GM20000 (cell line): ENCODE data around the gene RASA3.

Experiments used
- DNase-seq: peaks from one replicate; pipeline ENCODE4 v3.0.0; 2012; ENCODE audit warnings: low spot score
- CTCF ChIP-seq: IDR thresholded peaks from 2 replicates; pipeline ENCODE4 v1.5.1; 2012; ENCODE audit warnings: mild to moderate bottlenecking, control low read depth; ENCODE audit errors: extremely low read depth, missing control alignments

RASA3 gene

GRCh38 chr13:114057166-114058050, 75.0 kb downstream of the RASA3 start:
- no peak for TF ChIP-seq CTCF
- DNase-seq: no peak

GRCh38 chr13:114056205-114057013, 76.0 kb downstream of the RASA3 start:
- no peak for DNase-seq
- TF ChIP-seq CTCF: no peak

GRCh38 chr13:114055766-114056165, 76.7 kb downstream of the RASA3 start:
- TF ChIP-seq CTCF: no peak

GRCh38 chr13:114054830-114055439, 77.5 kb downstream of the RASA3 start:
- DNase-seq: no peak
- no peak for TF ChIP-seq CTCF

More at GRCh38 chr13:114055766-114056165, 76.7 kb downstream of the RASA3 start:
- DNase-seq: no peak

- TF ChIP-seq CTCF: no peak
- DNase-seq: no peak
These were observed 78.2 kb downstream of the RASA3 start for GRCh38 chr13:114054264-114054663.

- no peak for DNase-seq
- no peak for TF ChIP-seq CTCF
These were observed 79.4 kb downstream of the RASA3 start for GRCh38 chr13:114053026-114053425.
